ENCODE data around the gene SPDYE2.
"Not testable (repeated sequence)": the region's sequence is repeated elsewhere in the genome, so short reads cannot be mapped to it uniquely, and the experiment has no call there.

DNA sequence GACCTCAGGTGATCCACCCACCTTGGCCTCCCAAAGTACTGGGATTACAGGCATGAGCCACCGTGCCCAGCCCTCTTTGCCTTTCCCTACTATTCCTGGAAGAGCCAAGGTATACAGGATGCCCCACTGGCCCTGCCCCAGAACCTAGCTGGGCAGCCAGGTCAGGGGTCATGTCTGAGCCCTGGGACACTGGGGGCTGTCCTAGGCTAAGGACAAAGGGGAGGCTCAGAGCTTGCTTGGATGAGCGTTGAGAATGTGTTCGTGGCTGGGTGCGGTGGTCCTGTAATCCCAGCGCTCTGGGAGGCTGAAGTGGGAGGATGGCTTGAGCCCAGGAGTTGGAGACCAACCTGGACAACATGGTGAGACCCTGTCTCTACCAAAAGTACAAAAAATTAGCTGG, 27.5 kb downstream of the SPDYE2 start:
- TF ChIP-seq POLR2A (IDR thresholded peaks at IDR 0.05) = not testable (repeated sequence)
- TF ChIP-seq, protein P1, sequence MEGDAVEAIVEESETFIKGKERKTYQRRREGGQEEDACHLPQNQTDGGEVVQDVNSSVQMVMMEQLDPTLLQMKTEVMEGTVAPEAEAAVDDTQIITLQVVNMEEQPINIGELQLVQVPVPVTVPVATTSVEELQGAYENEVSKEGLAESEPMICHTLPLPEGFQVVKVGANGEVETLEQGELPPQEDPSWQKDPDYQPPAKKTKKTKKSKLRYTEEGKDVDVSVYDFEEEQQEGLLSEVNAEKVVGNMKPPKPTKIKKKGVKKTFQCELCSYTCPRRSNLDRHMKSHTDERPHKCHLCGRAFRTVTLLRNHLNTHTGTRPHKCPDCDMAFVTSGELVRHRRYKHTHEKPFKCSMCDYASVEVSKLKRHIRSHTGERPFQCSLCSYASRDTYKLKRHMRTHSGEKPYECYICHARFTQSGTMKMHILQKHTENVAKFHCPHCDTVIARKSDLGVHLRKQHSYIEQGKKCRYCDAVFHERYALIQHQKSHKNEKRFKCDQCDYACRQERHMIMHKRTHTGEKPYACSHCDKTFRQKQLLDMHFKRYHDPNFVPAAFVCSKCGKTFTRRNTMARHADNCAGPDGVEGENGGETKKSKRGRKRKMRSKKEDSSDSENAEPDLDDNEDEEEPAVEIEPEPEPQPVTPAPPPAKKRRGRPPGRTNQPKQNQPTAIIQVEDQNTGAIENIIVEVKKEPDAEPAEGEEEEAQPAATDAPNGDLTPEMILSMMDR (IDR thresholded peaks at IDR 0.05) = not testable (repeated sequence)
